ENCODE results near the gene TRIM28. TPM values are rescaled to one million over a fixed set of nuclear protein-coding genes. Genes with fewer than 3 reads are reported as not detected.

TRIM28 gene
- total and polyA plus RNA-seq, 9 of the 15 experiments (the other 6 are each of a cell fraction or from before 2014, with no cell fraction given): 12.1 to 797 (median 490) TPM

- TF ChIP-seq, protein P1, sequence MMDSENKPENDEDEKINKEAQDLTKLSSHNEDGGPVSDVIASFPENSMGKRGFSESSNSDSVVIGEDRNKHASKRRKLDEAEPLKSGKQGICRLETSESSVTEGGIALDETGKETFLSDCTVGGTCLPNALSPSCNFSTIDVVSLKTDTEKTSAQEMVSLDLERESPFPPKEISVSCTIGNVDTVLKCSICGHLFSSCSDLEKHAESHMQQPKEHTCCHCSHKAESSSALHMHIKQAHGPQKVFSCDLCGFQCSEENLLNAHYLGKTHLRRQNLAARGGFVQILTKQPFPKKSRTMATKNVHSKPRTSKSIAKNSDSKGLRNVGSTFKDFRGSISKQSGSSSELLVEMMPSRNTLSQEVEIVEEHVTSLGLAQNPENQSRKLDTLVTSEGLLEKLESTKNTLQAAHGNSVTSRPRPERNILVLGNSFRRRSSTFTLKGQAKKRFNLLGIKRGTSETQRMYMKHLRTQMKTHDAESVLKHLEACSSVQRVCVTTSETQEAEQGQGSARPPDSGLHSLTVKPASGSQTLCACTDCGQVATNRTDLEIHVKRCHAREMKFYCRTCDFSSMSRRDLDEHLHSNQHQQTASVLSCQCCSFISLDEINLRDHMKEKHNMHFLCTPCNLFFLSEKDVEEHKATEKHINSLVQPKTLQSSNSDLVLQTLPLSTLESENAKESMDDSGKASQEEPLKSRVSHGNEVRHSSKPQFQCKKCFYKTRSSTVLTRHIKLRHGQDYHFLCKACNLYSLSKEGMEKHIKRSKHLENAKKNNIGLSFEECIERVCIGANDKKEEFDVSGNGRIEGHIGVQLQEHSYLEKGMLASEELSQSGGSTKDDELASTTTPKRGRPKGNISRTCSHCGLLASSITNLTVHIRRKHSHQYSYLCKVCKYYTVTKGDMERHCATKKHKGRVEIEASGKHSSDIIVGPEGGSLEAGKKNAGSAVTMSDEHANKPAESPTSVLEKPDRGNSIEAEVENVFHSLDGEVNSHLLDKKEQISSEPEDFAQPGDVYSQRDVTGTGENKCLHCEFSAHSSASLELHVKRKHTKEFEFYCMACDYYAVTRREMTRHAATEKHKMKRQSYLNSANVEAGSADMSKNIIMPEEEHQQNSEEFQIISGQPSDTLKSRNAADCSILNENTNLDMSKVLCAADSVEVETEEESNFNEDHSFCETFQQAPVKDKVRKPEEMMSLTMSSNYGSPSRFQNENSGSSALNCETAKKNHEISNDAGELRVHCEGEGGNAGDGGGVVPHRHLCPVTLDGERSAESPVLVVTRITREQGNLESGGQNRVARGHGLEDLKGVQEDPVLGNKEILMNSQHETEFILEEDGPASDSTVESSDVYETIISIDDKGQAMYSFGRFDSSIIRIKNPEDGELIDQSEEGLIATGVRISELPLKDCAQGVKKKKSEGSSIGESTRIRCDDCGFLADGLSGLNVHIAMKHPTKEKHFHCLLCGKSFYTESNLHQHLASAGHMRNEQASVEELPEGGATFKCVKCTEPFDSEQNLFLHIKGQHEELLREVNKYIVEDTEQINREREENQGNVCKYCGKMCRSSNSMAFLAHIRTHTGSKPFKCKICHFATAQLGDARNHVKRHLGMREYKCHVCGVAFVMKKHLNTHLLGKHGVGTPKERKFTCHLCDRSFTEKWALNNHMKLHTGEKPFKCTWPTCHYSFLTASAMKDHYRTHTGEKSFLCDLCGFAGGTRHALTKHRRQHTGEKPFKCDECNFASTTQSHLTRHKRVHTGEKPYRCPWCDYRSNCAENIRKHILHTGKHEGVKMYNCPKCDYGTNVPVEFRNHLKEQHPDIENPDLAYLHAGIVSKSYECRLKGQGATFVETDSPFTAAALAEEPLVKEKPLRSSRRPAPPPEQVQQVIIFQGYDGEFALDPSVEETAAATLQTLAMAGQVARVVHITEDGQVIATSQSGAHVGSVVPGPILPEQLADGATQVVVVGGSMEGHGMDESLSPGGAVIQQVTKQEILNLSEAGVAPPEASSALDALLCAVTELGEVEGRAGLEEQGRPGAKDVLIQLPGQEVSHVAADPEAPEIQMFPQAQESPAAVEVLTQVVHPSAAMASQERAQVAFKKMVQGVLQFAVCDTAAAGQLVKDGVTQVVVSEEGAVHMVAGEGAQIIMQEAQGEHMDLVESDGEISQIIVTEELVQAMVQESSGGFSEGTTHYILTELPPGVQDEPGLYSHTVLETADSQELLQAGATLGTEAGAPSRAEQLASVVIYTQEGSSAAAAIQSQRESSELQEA (IDR thresholded peaks at IDR 0.05; ENCODE audit: low read depth): no peak
- TF ChIP-seq ATF1 (CRISPR knock-in tag; IDR thresholded peaks at IDR 0.05) (peak; percentile 59; the same call in 1 of the 2 replicates), ATF1 (tag; IDR thresholded peaks at IDR 0.05) (peak; percentile 95), TEAD1 (CRISPR knock-in tag; IDR thresholded peaks at IDR 0.05) (peak; percentile 37 to 55; a peak in 1 of 4 replicates), KAT2B (IDR thresholded peaks at IDR 0.05; ENCODE audit: low read depth, low read length) (no peak), FOXA1 (IDR thresholded peaks at IDR 0.05; ENCODE audit: borderline replicate concordance) (no peak), MBD2 (IDR thresholded peaks at IDR 0.05; ENCODE audit: borderline replicate concordance, low read depth) (peak; percentile 57), NR2C2 (CRISPR knock-in tag; IDR thresholded peaks at IDR 0.05) (peak; percentile 99), NR2C2 (tag; IDR thresholded peaks at IDR 0.05) (peak; percentile 100), ZNF12 (CRISPR knock-in tag; IDR thresholded peaks at IDR 0.05) (no peak), C11orf30 (IDR thresholded peaks at IDR 0.05; ENCODE audit: low read depth) (peak; percentile 95), CCNT2 (IDR thresholded peaks at IDR 0.05; ENCODE audit: borderline replicate concordance, extremely low read depth, insufficient read length, low read depth, low read length) (peak; percentile 94), JUND (IDR thresholded peaks at IDR 0.05; ENCODE audit: borderline replicate concordance, low read depth, low read length) (peak; percentile 76), JUND (tag; IDR thresholded peaks at IDR 0.05; ENCODE audit: borderline replicate concordance, low read depth, low read length) (peak; percentile 37; the same call in 1 of the 3 replicates), TFAM (CRISPR knock-in tag; conservative IDR thresholded peaks at IDR 0.05) (no peak), NFIC (IDR thresholded peaks at IDR 0.05) (no peak), ETS2 (tag; IDR thresholded peaks at IDR 0.05; ENCODE audit: borderline replicate concordance, poor library complexity, severe bottlenecking) (no peak), RBBP5 (IDR thresholded peaks at IDR 0.05; ENCODE audit: borderline replicate concordance, insufficient read depth, low read length, poor library complexity, severe bottlenecking) (peak; percentile 84), GTF2E2 (tag; IDR thresholded peaks at IDR 0.05) (peak; percentile 82; the same call in 1 of the 2 replicates)
Measured at GRCh38 chr19:58554494-58555368, 10.9 kb downstream of the TRIM28 start, which contains the start of gene CHMP2A (continued).

All from K562 (cell line).